Parathyroid adenoma (tissue), 2 donors: ENCODE data around the gene BEND7.

Source experiments
- H2AFZ ChIP-seq: fragments of 300-600 bp; sonication (generic); one replicate; pipeline ENCODE4 v1.7.0; 2017; ENCODE audit warnings: antibody characterized with exemption, mild to moderate bottlenecking
- H3K27ac ChIP-seq: fragments of 300-600 bp; sonication (generic); one replicate; pipeline ENCODE4 v1.7.0; 2017
- H3K27me3 ChIP-seq: fragments of 300-600 bp; sonication (generic); one replicate; pipeline ENCODE4 v1.7.0; 2017; ENCODE audit warnings: low read length; ENCODE audit not compliant: control insufficient read depth, insufficient read depth
- H3K36me3 ChIP-seq: fragments of 300-600 bp; sonication (generic); one replicate; pipeline ENCODE4 v1.7.0; 2017; ENCODE audit warnings: low read length; ENCODE audit not compliant: control insufficient read depth, insufficient read depth
- H3K4me1 ChIP-seq: fragments of 300-600 bp; sonication (generic); one replicate; pipeline ENCODE4 v1.7.0; 2017; ENCODE audit warnings: control low read depth
- H3K4me2 ChIP-seq: fragments of 300-600 bp; sonication (generic); one replicate; pipeline ENCODE4 v1.7.0; 2017; ENCODE audit warnings: low read length
- H3K4me3 ChIP-seq: fragments of 300-600 bp; sonication (generic); one replicate; pipeline ENCODE4 v1.7.0; 2017; ENCODE audit warnings: low read depth, low read length
- H3K79me2 ChIP-seq: fragments of 300-600 bp; sonication (generic); one replicate; pipeline ENCODE4 v1.7.0; 2017; ENCODE audit warnings: control low read depth
- H3K9ac ChIP-seq: fragments of 300-600 bp; sonication (generic); one replicate; pipeline ENCODE4 v1.7.0; 2017; ENCODE audit warnings: mild to moderate bottlenecking
- H3K9me3 ChIP-seq: fragments of 300-600 bp; sonication (generic); one replicate; pipeline ENCODE4 v1.7.0; 2017; ENCODE audit warnings: low read length; ENCODE audit not compliant: control insufficient read depth
- TF ChIP-seq, protein P1 (sequence below): fragments of 300-600 bp; sonication (generic); IDR thresholded peaks from one replicate; pipeline ENCODE4 v1.7.0; 2017; ENCODE audit warnings: antibody characterized with exemption, mild to moderate bottlenecking
- donor health status: primary hyperparathyroidism.

The BEND7 gene

DNA sequence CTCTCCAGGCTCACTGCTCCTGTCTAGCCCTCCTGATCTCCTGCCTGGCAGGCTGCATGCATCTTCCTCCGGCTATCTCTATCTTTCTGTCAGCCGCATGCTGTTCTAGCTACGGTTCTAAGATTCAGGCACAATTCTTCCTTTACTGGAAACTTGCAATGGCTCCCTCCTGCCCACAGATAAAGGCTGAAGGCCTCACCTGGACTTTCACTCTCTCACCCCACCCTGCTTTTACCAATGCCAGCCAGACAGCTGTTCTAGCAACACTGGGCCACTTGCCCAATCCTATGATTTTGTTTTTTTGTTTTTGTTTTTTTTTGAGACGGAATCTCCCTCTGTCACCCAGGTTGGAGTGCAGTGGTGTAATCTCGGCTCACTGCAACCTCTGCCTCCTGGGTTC, 38.3 kb downstream of the BEND7 start:
- H2AFZ ChIP-seq = no peak overlapping the region
- no peaks in the 10 kb centered on the region for H3K36me3 ChIP-seq
- TF ChIP-seq, protein P1, sequence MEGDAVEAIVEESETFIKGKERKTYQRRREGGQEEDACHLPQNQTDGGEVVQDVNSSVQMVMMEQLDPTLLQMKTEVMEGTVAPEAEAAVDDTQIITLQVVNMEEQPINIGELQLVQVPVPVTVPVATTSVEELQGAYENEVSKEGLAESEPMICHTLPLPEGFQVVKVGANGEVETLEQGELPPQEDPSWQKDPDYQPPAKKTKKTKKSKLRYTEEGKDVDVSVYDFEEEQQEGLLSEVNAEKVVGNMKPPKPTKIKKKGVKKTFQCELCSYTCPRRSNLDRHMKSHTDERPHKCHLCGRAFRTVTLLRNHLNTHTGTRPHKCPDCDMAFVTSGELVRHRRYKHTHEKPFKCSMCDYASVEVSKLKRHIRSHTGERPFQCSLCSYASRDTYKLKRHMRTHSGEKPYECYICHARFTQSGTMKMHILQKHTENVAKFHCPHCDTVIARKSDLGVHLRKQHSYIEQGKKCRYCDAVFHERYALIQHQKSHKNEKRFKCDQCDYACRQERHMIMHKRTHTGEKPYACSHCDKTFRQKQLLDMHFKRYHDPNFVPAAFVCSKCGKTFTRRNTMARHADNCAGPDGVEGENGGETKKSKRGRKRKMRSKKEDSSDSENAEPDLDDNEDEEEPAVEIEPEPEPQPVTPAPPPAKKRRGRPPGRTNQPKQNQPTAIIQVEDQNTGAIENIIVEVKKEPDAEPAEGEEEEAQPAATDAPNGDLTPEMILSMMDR = no peak

DNA sequence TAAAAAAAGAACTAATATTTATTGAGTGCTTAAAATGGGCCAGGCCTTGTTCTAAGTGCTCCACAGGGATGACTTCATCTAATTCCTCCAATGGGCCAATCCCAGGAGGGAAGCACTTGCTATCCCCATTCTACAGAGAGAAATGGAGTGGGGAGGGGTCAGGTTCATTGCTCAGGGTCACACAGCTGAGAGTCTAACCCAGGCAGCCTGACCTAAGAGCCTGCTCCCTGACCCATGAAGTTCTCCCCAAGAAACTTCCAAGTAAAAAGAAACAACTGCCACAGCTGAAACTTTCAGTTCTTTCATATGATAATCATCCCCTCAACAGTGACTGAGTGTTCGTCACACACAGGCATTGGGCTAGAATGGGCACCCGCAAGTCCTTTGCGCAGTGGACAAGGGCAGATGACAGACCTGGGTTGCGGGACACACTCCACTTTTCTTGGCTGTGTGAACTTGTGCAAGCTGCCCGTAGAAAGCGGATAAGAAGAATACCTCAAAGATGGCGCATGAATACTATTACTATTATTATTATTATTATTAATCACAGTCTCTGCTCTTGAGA, 39.7 kb downstream of the BEND7 start:
- H3K9ac ChIP-seq = no peak overlapping the region
- no peak overlapping the region for H3K27ac ChIP-seq
- H3K4me2 ChIP-seq = no peak overlapping the region
- H3K4me3 ChIP-seq = no peak overlapping the region
- no peaks in the 10 kb centered on the region for H3K9me3 ChIP-seq
- no peaks in the 10 kb centered on the region for H3K79me2 ChIP-seq
- TF ChIP-seq, protein P1 = no peak
- no peak overlapping the region for H2AFZ ChIP-seq
- peaks cover 5% of the 10 kb centered on the region for H3K4me1 ChIP-seq
- H3K36me3 ChIP-seq = no peaks in the 10 kb centered on the region
- no peaks in the 10 kb centered on the region for H3K27me3 ChIP-seq

More for the DNA sequence above, 38.3 kb downstream of the BEND7 start:
- Histone ChIP-seq H3K79me2 (no peaks in the 10 kb centered on the region), H3K4me2 (no peak overlapping the region), H3K27ac (no peak overlapping the region), H3K9ac (no peak overlapping the region), H3K27me3 (no peaks in the 10 kb centered on the region), H3K4me1 (peaks cover 5% of the 10 kb centered on the region), H3K9me3 (no peaks in the 10 kb centered on the region), H3K4me3 (no peak overlapping the region)

DNA sequence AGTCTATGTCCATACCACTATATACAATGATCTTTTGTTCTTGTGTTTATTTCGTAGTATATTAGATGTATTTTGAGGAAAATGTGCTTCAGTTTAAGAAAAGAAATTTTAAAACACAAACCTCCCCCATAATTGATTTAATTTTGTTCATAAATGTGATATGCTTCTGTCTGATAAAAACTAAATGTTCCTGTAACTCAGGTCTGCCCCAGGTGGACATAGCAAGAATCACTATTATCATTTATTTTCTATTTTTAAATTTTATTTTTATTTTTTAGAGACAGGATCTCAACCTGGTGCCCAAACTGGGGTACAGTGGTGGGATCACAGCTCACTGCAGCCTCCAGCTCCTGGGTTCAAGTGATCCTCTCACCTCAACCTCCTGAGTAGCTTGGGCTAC, 43.2 kb downstream of the BEND7 start:
- no peaks in the 10 kb centered on the region for H3K27me3 ChIP-seq
- no peak overlapping the region for H3K27ac ChIP-seq
- H3K36me3 ChIP-seq = no peaks in the 10 kb centered on the region
- no peak overlapping the region for H3K4me2 ChIP-seq
- TF ChIP-seq, protein P1 = no peak
- no peak overlapping the region for H3K4me3 ChIP-seq
- no peaks in the 10 kb centered on the region for H3K79me2 ChIP-seq
- no peak overlapping the region for H2AFZ ChIP-seq
- H3K9ac ChIP-seq = no peak overlapping the region
- H3K4me1 ChIP-seq = no peaks in the 10 kb centered on the region
- no peaks in the 10 kb centered on the region for H3K9me3 ChIP-seq

DNA sequence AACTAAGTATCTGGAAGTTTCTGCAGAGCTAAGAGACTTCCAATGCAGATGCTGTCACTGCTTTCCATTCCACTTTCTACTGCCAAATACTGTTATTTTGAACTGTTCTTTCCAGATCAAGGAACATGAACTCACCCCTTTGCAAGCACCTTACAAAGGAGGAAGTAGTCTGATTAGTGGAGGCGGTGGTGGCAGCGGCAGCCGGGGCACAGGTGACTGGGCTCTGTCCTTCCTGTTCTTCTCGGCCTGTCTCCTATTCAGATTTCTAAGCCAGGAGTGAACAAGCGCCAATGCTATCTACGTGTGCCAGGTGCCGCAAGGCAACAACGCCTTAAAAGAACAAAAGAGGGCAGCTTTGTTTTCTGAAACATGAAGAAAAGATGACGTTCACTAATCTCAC, 44.9 kb downstream of the BEND7 start:
- TF ChIP-seq, protein P1 = no peak
- H3K4me3 ChIP-seq = no peak overlapping the region
- no peaks in the 10 kb centered on the region for H3K79me2 ChIP-seq
- no peak overlapping the region for H3K4me2 ChIP-seq
- H3K27me3 ChIP-seq = no peaks in the 10 kb centered on the region
- H3K36me3 ChIP-seq = no peaks in the 10 kb centered on the region
- H3K27ac ChIP-seq = no peak overlapping the region
- no peak overlapping the region for H2AFZ ChIP-seq
- no peak overlapping the region for H3K9ac ChIP-seq
- H3K4me1 ChIP-seq = no peaks in the 10 kb centered on the region
- H3K9me3 ChIP-seq = no peaks in the 10 kb centered on the region

DNA sequence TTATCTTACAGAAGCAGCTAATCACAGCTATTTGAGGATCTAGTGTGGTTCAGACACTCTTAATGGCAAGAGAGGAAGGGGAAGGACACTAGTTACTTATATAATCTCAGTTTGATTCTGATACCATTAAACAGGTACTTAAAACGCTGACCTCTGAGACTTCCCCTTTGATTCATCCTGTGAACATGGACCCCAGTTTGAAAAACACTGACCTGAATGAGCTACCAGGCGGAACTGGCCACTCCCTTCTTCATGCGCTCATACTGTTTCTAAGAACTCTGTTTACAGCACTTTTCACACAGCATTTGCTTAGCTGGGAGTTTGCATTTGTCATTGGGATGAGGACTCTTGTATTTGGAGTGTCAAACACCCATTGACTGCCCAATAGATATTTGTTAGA, 45.7 kb downstream of the BEND7 start:
- Histone ChIP-seq H3K9me3 (no peaks in the 10 kb centered on the region), H3K9ac (no peak overlapping the region), H3K27ac (no peak overlapping the region), H3K4me3 (no peak overlapping the region), H3K79me2 (no peaks in the 10 kb centered on the region), H3K36me3 (no peaks in the 10 kb centered on the region), H3K4me1 (no peaks in the 10 kb centered on the region), H3K4me2 (peak overlapping the region; percentile 20), H3K27me3 (no peaks in the 10 kb centered on the region), H2AFZ (no peak overlapping the region)
- TF ChIP-seq, protein P1 = no peak
